KG1 (cell line): ENCODE results near the gene YY1AP1.
"Not testable (repeated sequence)": the region's sequence is repeated elsewhere in the genome, so short reads cannot be mapped to it uniquely, and the experiment has no call there.

ENCODE experiments used
- DNase-seq: peaks from one replicate; lab custom pipeline; 2025; lab: John Stamatoyannopoulos, UW

The YY1AP1 gene, protein sequence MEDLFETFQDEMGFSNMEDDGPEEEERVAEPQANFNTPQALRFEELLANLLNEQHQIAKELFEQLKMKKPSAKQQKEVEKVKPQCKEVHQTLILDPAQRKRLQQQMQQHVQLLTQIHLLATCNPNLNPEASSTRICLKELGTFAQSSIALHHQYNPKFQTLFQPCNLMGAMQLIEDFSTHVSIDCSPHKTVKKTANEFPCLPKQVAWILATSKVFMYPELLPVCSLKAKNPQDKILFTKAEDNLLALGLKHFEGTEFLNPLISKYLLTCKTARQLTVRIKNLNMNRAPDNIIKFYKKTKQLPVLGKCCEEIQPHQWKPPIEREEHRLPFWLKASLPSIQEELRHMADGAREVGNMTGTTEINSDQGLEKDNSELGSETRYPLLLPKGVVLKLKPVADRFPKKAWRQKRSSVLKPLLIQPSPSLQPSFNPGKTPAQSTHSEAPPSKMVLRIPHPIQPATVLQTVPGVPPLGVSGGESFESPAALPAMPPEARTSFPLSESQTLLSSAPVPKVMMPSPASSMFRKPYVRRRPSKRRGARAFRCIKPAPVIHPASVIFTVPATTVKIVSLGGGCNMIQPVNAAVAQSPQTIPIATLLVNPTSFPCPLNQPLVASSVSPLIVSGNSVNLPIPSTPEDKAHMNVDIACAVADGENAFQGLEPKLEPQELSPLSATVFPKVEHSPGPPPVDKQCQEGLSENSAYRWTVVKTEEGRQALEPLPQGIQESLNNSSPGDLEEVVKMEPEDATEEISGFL

DNA sequence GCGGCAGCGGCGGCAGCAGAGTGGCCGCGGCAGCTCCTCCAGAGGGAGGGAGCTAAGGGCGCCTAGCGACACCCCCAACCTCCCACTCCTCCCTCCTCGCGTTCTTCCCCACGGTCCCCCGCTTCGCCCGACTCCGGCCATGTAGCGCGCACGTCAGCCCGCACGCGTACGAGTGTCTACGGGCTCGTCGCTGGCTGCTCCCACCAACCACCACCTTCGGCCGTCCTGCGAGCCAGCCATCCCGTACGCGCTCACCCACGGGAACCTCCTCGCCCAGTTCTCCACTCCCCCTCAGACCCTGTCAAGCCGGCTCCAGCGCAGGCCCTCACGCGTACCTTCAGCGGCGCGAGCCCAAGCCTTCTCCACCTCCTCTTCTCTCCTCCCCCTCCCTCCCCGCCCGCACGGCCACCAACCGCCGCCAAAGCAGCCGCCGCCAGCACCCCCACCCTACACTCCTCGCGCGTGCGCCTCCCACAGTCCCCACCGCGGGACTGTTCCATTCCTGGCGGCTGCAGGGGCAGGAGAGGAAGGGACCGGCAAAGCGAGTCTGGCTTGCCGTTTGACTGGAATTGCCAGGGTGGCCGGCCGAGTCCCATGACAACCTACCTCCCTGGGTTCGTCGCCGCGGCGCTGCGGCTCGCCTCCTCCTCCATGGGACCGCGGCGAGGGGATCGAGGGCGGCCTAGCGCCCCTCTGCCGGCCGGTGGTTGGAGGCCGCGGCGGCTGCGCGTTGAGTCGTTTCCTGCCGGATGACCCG is at the start of gene YY1AP1:
YY1AP1 (minus strand) TSS at position 451 of the 757 bp plus-strand sequence. CDS start 8,338 bp downstream, outside the sequence.
- DNase-seq, result peak; percentile 93

GRCh38 chr1:155729031-155729898 is 40.7 kb upstream of the YY1AP1 start:
- DNase-seq, result no peak

GRCh38 chr1:155725142-155725541 is 36.6 kb upstream of the YY1AP1 start:
- DNase-seq, result no peak

DNA sequence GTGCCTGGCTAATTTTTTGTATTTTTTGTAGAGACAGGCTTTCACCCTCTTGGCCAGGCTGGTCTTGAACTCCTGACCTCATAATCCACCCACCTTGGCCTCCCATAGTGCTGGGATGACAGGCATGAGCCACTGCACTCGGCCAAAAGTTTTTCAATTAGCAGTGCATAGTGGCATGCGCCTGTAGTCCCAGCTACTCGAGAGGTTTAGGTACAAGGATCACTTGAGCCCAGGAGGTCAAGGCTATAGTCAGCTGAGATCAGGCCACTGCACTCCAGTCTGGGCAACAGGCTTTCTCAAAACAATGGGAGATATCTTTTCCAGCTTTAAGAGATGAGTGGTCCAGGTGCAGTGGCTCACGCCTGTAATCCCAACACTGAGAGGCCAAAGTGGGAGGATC is 31.1 kb upstream of the YY1AP1 start:
- no peak for DNase-seq

DNA sequence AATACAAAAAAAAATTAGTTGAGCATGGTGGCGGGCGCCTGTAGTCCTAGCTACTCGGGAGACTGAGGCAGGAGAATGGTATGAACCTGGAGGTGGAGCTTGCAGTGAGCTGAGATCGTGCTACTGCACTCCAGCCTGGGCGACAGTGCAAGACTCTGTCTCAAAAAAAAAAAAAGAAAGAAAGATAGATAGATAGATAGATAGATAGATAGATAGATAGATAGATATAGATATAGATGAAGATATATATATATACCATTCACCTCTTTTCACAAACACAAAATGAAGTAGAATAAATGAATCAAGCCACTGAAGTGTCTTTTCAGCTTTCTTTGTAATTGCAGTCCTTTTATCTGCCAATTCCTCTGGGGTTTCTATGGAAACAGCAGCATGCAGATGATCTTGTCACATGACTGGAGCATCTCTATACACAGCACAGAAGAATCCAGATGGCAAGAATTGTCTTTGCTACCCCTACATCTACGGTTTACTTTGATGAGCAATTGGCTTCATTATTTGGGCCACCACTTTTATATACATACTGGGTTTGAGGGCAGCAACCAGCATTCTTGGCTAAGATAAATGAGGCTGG is 30.0 kb upstream of the YY1AP1 start:
- DNase-seq, result not testable (repeated sequence)

GRCh38 chr1:155717041-155717440 is 28.5 kb upstream of the YY1AP1 start:
- DNase-seq, result no peak

DNA sequence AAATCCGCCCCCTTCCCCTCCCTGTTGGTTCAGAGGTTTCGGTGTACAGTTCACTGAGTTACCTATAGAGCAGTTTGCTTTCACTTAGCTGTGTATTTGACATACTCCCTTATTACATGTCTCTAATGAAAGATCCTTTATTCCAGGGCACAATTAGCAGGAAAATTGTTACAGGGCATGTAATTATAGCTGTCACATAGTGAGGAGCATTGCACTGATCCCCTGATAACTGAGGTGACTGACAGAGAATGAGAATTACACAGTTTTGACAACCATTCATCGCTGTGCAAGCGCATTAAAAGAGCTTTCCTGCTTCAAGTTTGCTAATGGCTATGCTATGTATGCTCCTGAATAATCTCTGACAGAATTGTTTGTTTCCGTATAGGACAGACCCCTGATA is 27.2 kb upstream of the YY1AP1 start:
- no peak for DNase-seq

GRCh38 chr1:155715056-155715455 is 26.5 kb upstream of the YY1AP1 start:
- DNase-seq, result not testable (repeated sequence)

DNA sequence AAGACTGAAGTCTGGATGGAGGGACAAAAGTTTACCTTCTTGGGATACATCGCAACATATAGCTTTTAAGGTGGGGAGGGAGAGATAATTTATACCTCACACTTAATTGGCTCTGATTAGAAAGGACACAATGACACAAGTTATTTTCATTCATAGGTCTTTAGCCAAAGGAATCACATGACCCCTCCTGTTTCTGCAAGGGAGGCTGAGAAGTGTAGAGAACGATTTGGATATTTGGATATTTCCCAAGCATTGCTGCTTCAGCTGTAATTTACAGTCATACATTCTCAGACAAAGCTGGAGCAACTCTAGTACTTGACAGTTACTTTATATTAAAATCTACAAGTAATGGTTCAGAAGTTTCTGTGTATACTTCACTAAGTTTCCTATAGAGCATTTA is 24.5 kb upstream of the YY1AP1 start:
- no peak for DNase-seq

DNA sequence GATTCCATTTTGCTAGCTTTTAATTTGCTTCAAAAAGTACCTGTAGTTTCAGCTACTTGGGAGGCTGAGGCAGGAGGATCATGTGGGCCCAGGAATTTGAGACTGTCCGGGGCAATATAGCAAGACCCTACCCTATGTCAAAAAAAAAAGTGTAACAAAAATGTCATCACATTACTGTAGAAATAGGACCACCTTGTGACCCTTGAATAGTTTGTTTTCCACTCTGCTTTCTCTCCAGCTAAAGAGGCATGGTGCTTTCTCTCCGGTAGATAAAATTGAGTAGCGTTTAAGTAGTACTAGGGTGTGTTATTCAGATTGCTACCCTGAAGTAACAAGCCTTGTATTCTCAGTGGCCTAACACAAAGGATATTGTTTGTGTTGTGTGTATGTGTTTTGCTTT is 24.1 kb upstream of the YY1AP1 start:
- not testable (repeated sequence) for DNase-seq

GRCh38 chr1:155711457-155711856 is 22.9 kb upstream of the YY1AP1 start:
- not testable (repeated sequence) for DNase-seq

- no peak for DNase-seq
These were observed 20.8 kb upstream of the YY1AP1 start for GRCh38 chr1:155709391-155709790.

DNA sequence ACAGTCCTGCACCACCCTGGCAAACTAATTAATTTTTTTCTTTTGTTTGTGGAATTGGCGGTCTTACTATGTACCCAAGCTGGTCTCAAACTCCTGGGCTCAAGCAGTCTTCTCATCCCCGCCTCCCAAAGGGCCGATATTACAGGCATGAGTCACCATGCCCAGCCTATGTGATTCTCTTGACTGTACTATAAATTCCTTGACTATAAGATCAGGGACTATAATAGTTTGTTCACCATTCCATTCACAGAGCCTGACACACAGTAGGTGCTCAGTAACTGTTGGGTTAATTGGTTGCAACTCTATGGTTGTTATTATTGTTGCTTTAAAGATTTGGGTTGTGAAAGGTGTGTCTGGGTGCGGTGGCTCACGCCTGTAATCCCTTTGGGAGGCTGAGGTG is 17.6 kb upstream of the YY1AP1 start:
- DNase-seq, result no peak

- DNase-seq, result not testable (repeated sequence)
These were observed 15.8 kb upstream of the YY1AP1 start for GRCh38 chr1:155704414-155704813.

GRCh38 chr1:155703216-155703615 is 14.6 kb upstream of the YY1AP1 start:
- DNase-seq, result no peak

DNA sequence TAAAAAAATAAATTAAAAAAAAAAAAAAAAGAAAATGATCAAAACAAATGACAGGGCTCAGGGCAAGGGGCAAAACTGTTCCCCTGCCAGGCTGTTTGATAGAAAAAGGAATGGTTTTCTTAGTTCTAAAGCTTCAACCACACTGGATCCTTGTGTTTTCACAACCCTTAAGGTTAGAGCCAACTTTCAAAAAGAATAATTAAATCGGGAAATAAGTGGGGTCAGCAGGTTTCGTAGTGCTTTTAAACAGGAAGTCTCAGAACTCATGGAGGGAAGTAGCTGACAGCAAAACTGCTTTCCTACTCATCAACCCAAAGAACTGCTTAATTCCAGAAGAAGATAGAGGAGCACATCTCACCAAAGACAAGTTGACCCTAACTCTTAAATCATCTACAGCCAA is 13.1 kb upstream of the YY1AP1 start:
- not testable (repeated sequence) for DNase-seq

DNA sequence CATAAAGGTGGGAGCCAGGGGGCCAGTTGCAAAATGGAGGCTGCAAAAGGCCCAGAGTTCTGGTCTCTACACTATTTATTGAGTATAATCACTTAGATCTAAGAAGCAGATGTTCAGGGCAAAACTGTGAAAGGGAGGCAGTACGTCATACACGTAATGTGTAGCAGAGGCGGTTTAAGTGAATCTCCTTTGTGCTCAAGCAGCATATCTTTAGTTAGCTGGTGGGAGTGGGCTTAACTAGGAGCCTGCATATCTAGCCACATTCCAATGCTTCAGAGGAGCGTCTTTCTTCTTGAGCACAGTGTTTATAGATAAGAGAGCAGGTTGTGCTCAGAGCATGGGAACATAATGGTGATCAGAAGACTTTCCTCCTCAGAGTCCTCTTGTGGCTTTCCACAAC is 10.5 kb upstream of the YY1AP1 start:
- DNase-seq, result not testable (repeated sequence)

- DNase-seq, result no peak
These were observed 9.9 kb upstream of the YY1AP1 start for GRCh38 chr1:155698382-155699038.

- not testable (repeated sequence) for DNase-seq
These were observed 9.0 kb upstream of the YY1AP1 start for GRCh38 chr1:155697616-155698015.

DNA sequence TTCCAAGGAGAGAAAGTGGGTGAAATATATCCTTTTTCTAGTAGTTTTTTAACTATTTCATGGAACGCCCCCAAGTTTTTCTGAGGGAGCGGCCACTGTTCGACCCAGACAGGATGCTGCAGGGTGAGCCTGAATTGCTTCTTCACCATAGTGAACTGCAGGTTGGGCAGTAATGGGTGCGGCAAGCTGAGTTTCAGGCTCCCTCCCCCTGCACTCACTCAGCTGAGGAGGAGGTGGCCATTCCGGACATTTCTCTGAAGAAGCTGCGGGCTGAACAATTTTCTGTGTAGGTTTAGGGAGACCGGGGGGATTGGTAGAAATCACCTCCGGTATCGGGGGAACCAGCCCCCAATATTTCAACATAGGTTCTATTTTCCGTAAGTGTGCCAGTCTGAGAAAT is 8.5 kb upstream of the YY1AP1 start:
- no peak for DNase-seq

GRCh38 chr1:155696524-155696923 is 8.0 kb upstream of the YY1AP1 start:
- DNase-seq, result no peak
